Adrenal gland (tissue), 5 donors: ENCODE results near the gene MOB1B.

Experiments used
- POLR2A ChIP-seq, 2 donors: fragments of 450-650 bp; IDR thresholded peaks; one replicate each; pipeline ENCODE4 v1.6.1; 2017; ENCODE audit warnings: antibody characterized with exemption in 2 of 2, mild to moderate bottlenecking in 2 of 2, moderate library complexity in 1 of 2
- TF ChIP-seq, protein P1 (sequence below), 6 experiments: fragments of 450-650 bp in 4 of 6; fragments of 200-600 bp in 2 of 6; sonication (generic) in 1 of 6; IDR thresholded peaks; 1 replicate in 5 of 6; 2 replicates in 1 of 6; pipeline versions ENCODE4 v1.5.1 to v1.8.0; 2016 to 2021; ENCODE audit warnings: antibody characterized with exemption in 6 of 6, mild to moderate bottlenecking in 2 of 6, moderate library complexity in 1 of 6
- donor health status: DM: no; HTN: no; CAD: no.

DNA sequence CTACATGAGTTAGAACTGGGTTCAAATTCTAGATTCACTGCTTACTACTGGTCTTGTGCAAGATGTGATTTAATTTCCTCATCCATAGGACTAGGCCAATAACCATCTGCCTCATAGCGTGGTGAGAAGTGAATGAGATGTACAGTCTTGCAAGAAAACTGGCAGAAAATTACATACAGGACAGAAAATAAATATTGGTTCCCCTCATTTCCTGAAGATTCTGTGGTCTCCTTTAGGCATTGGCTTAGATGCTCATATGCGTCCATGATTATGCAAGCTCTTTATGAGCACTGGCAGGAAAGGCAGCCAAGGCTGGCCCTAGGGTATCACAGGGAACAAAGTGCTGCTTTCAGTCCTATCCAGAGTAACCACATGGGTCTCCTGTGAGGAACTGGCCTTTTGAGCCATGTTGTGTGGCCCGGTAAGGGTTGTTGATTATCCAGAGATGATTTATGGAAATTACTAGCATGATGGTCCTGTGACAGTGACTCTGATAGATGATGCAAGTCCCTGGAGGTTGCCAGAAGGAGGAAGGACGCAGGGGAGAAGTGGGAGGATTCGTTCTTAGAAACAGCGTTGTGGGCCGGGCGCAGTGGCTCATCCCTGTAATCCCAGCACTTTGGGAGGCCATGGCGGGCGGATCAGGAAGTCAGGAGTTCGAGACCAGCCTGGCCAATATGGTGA, 9.9 kb upstream of the MOB1B start:
- TF ChIP-seq POLR2A (IDR thresholded peaks at IDR 0.05), result no peak
- TF ChIP-seq, protein P1, sequence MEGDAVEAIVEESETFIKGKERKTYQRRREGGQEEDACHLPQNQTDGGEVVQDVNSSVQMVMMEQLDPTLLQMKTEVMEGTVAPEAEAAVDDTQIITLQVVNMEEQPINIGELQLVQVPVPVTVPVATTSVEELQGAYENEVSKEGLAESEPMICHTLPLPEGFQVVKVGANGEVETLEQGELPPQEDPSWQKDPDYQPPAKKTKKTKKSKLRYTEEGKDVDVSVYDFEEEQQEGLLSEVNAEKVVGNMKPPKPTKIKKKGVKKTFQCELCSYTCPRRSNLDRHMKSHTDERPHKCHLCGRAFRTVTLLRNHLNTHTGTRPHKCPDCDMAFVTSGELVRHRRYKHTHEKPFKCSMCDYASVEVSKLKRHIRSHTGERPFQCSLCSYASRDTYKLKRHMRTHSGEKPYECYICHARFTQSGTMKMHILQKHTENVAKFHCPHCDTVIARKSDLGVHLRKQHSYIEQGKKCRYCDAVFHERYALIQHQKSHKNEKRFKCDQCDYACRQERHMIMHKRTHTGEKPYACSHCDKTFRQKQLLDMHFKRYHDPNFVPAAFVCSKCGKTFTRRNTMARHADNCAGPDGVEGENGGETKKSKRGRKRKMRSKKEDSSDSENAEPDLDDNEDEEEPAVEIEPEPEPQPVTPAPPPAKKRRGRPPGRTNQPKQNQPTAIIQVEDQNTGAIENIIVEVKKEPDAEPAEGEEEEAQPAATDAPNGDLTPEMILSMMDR (IDR thresholded peaks at IDR 0.05), result no peak
